Heart right ventricle (tissue), 16 donors: Measurements from ENCODE around the gene PRDM16. TPM values are rescaled to one million over a fixed set of nuclear protein-coding genes. Genes with fewer than 3 reads are reported as not detected.

Experiments used
- ATAC-seq, 8 donors: fragments of 200-7000 bp; cut with Tn5 transposase; one replicate each; pipeline ENCODE4 v1.9.1; 2020; ENCODE audit warnings: mild to moderate bottlenecking in 8 of 8, moderate library complexity in 8 of 8, moderate number of reproducible peaks in 1 of 8
- DNase-seq, 2 donors: peaks; one replicate each; pipeline ENCODE4 v3.0.0-alpha.2; 2020
- H3K27ac ChIP-seq, 10 donors: fragments of 200-600 bp; sonication (generic) in 2 of 10; one replicate each; pipeline versions ENCODE4 v1.5.0 to v1.8.0; 2020 to 2022; ENCODE audit warnings: mild to moderate bottlenecking in 3 of 10
- H3K27me3 ChIP-seq, 7 donors: fragments of 200-600 bp; one replicate each; pipeline ENCODE4 v1.8.0; 2021 to 2022; ENCODE audit warnings: mild to moderate bottlenecking in 2 of 7
- H3K36me3 ChIP-seq, 9 donors: fragments of 200-600 bp; sonication (generic) in 1 of 9; one replicate each; pipeline versions ENCODE4 v1.5.0 to v1.8.0; 2020 to 2022; ENCODE audit warnings: mild to moderate bottlenecking in 2 of 9
- H3K4me1 ChIP-seq, 9 donors: fragments of 200-600 bp; sonication (generic) in 1 of 9; one replicate each; pipeline versions ENCODE4 v1.5.0 to v1.8.0; 2020 to 2022; ENCODE audit warnings: mild to moderate bottlenecking in 4 of 9
- H3K4me3 ChIP-seq, 10 donors: fragments of 200-600 bp; sonication (generic) in 2 of 10; one replicate each; pipeline versions ENCODE4 v1.5.0 to v1.8.0; 2020 to 2022; ENCODE audit warnings: mild to moderate bottlenecking in 7 of 10, moderate library complexity in 2 of 10
- H3K9me3 ChIP-seq, 11 donors: fragments of 200-600 bp in 10 of 11; sonication (generic) in 2 of 11; one replicate each; pipeline versions ENCODE4 v1.5.0 to v1.8.0; 2013 to 2022; ENCODE audit warnings: mild to moderate bottlenecking in 2 of 11, control low read depth in 1 of 11, moderate library complexity in 1 of 11
- WGBS, 2 donors: extraction: QIAGEN DNeasy Blood & Tissue Kit; methylation state at CpG; one replicate each; pipeline ENCODE4 v1.1.7; 2013; ENCODE audit warnings: inconsistent platforms in 1 of 2; 5-methylcytosine and 5-hydroxymethylcytosine counted together
- intact Hi-C, 10 donors: fragments of 100-400 bp; cut with DNase I; formaldehyde crosslinking; loops; one replicate each; pipeline versions ENCODE4 v1.11.1 to v1.14.2; 2022
- polyA plus RNA-seq, 2 donors: library from polyadenylated mRNA; stranded (reverse); fragments of 200-250 nt; gene quantifications; one replicate each; pipeline ENCODE4 v1.2.3, GENCODE V29; 2013
- total RNA-seq, 10 donors: library from RNA; stranded (reverse); fragmentation: NEBNext Ultra II Directional in 3 of 10; extraction: Animal tissue kit (Norgen Biotek cat#: 25700) in 3 of 10; gene quantifications; one replicate each; pipeline versions ENCODE4 v1.2.1 to v1.2.4, GENCODE V29; 2021 to 2023
- TF ChIP-seq, protein P1 (sequence below), 9 donors: fragments of 200-600 bp; sonication (generic) in 2 of 9; IDR thresholded peaks; one replicate each; pipeline versions ENCODE4 v1.5.0 to v1.8.0; 2021 to 2022; ENCODE audit warnings: antibody characterized with exemption in 9 of 9, mild to moderate bottlenecking in 5 of 9, moderate library complexity in 1 of 9
- donor health status: Arrhythmogenic right ventricular cardiomyopathy.
- donor health status: ischemic (EF 13 %, LVEDD 7.1; RV severe dilation, severe dysfunction).
- donor health status: healthy with polysubstance abuse.
- donor health status: DM: no; HTN: yes; CAD: no.
- donor health status: DM: no; HTN: no; CAD: no.
- donor health status: ischemic (EF 25% LVEDD 6.9; RV normal size, moderate dysfunction).
- donor health status: ischemic (EF 25% LVEDD 5.7; RV mildly dilated, moderate dysfunction).
- donor health status: healthy.
- donor health status: DM: yes; HTN: yes; CAD: no.
- donor health status: Ischemic cardiomyopathy.
- donor health status: ischemic (EF 35%, LVEDD 5.7; RV mildly dilated, moderate dysfunction).
- donor health status: nonischemic (EF 11% LVEDD 7.7; RV severe dilation, severe dysfunction).
- donor health status: DM: yes; HTN: yes; CAD: no.
- donor health status: PGD.
- donor health status: ischemic (EF 29% LVEDD 5.4; RV normal size, mild dysfunction).
- donor health status: nonischemic (EF 23%, LVEDD 6.1; RV moderate dilation, normal function).

The PRDM16 gene
- total and polyA plus RNA-seq, 12 donors: 4.1 to 25.9 (median 14.8) TPM

DNA sequence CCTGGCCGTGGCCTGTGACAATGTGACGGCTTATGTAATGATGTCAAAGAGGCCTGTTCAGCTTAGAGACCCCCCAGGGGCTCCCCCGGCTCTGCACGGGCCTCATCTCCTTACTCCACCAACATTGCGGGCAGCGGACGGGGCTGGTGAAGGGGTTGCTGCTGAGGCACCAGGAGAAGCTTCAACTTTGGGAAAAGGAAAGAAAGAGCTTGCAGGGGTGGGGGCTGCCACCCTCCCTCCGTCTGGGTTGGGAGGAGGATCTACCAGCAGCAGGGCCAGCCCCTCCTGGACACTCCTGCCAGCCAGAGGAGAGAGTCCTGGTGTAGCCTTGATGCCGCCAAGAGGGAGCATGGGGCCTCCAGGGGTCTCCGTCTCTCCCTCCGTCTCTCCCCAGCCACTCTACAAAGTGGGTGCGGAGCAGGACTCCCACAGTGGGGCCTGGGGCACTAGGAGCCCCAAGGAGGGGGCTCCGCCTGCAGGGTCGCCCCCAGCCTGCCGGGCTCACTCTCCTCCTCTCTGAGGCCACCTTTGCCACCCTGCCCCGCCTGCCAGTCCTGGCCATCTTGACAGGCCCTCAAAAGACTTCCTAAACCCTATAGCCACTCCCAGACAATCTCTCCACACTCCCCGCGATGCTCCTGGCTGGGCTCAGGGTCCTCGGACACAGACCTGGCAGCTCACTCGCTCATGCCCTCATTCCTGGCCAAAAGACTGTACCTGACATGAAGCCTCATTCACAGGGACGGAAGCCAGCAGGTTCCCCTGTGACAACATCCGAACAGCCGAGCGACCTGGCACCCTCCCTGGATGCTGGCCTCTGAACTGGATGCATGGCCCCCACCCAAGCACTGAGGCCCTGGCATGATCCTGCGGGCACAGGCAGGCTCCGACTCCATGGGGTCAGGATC, 255.0 kb downstream of the PRDM16 start:
- intact Hi-C loops: no loop called here
- Histone ChIP-seq H3K27me3 (peaks cover 0 to 29% (median 12%) of the 10 kb centered on the region in 7 donors), H3K4me1 (peaks cover 19 to 61% (median 27%) of the 10 kb centered on the region in 9 donors), H3K36me3 (no peaks in the 10 kb centered on the region), H3K9me3 (no peaks in the 10 kb centered on the region), H3K4me3 (no peak overlapping the region), H3K27ac (peak overlapping the region in 8 of 10 donors; percentile 30 to 71 (median 50))
- 71 to 73% methylated on average over 26 of the region's 26 CpGs for WGBS, 2 donors
- no peak for ATAC-seq
- TF ChIP-seq, protein P1, sequence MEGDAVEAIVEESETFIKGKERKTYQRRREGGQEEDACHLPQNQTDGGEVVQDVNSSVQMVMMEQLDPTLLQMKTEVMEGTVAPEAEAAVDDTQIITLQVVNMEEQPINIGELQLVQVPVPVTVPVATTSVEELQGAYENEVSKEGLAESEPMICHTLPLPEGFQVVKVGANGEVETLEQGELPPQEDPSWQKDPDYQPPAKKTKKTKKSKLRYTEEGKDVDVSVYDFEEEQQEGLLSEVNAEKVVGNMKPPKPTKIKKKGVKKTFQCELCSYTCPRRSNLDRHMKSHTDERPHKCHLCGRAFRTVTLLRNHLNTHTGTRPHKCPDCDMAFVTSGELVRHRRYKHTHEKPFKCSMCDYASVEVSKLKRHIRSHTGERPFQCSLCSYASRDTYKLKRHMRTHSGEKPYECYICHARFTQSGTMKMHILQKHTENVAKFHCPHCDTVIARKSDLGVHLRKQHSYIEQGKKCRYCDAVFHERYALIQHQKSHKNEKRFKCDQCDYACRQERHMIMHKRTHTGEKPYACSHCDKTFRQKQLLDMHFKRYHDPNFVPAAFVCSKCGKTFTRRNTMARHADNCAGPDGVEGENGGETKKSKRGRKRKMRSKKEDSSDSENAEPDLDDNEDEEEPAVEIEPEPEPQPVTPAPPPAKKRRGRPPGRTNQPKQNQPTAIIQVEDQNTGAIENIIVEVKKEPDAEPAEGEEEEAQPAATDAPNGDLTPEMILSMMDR (IDR thresholded peaks at IDR 0.05): no peak
- no peak for DNase-seq

DNA sequence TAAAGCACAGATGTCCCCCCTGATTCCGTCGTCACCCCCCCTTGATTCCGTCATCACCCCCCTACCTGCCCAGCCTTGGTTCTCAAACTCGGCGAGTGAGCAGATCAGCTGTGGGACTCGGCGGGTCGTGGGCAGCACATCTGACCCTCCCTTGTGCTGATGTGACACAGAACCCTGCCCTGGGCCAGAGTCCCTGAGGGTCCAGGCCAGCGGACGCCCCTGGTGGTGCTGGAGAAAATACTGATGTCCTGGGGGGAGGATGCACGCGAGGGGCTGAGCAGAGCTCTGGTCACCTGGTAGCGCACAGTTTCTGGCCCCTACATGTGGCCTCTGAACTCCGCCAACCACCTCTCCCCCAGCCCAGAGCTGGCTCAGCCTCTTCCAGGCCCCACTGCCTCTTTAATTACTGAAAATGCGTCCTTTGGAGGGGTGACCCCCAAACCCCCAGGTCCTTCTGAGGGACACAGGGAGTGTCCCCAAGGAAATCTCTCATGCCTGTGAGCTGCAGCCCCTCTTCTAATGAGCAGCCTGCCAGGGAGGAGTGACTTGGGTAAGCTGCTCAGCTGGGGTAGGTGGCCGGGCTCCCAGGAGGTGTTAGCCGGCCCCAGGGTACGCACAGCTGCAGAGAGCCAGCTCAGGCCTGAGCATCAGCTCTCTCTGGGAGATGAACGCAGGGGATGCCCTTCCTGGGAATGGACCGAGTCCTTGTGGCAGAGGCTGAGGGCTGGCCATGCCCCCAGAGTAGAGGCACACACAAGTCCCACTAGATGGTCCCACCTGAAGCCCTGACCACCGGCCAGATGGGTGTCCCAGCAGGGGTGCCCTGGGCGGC, 255.9 kb downstream of the PRDM16 start:
- DNase-seq: no peak
- peaks cover 0 to 29% (median 12%) of the 10 kb centered on the region in 7 donors for H3K27me3 ChIP-seq
- 88 to 93% methylated on average over 22 of the region's 22 CpGs for WGBS, 2 donors
- TF ChIP-seq, protein P1 (IDR thresholded peaks at IDR 0.05): no peak
- intact Hi-C loops: no loop called here
- no peak overlapping the region for H3K27ac ChIP-seq
- H3K36me3 ChIP-seq: no peaks in the 10 kb centered on the region
- no peak for ATAC-seq
- H3K4me1 ChIP-seq: peaks cover 19 to 61% (median 28%) of the 10 kb centered on the region in 9 donors
- H3K9me3 ChIP-seq: no peaks in the 10 kb centered on the region
- no peak overlapping the region for H3K4me3 ChIP-seq

DNA sequence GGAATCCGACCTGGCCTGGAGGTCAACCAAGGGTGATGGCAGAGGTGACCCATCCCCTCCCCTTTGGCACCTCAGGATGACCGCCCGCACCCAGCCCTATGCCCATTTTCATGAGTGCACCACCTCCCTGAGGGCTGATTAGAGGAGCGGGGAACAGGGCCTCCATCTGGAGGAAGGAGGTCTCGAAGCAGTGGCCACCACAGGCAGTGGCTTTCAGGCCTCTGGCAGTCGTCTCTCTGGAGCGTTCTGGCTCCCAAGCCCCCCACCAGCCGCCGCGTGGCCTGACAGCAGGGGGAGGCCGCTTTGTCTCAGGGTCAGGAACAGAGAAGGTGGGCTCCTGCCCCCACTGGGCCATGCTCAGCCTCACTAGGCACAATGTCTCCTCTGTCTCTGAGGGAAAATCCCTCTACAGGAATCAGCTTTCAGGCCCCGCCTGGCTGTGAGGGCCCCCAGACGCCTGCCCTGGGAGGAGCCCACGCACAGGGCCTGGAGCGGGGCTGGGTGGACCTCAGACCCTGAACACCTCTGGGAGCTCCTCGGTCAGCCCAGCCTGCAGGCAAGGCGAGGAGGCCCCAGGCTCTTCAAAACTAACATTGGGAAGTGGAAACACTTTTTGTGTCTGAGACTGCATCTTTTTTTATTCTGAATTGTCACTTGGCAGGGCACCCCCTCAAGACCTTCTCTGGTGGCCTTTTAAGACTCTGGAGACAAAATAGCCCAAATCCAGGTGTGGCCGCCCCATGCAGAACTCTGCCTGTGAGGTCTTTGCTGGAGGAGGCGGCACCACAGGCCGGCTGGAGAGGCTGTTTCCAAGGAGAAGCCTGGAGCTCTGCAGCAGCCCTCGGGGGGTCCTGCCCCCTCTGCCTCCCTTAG, 257.7 kb downstream of the PRDM16 start:
- Histone ChIP-seq H3K4me3 (no peak overlapping the region), H3K27me3 (peaks cover 0 to 37% (median 12%) of the 10 kb centered on the region in 7 donors), H3K9me3 (no peaks in the 10 kb centered on the region), H3K27ac (peak overlapping the region in 3 of 10 donors; percentile 58 to 65 (median 63)), H3K36me3 (no peaks in the 10 kb centered on the region), H3K4me1 (peaks cover 11 to 61% (median 36%) of the 10 kb centered on the region in 9 donors)
- ATAC-seq (no peak), DNase-seq (no peak)
- intact Hi-C loops: no loop called here
- 82% methylated on average over 21 of the region's 21 CpGs for WGBS, 2 donors
- TF ChIP-seq, protein P1 (IDR thresholded peaks at IDR 0.05): no peak
